HPDE6-E6E7 (cell line): ENCODE measurements around the gene GRB10.
"Not testable (repeated sequence)": the region's sequence is repeated elsewhere in the genome, so short reads cannot be mapped to it uniquely, and the experiment has no call there.

Experiments
- DNase-seq: peaks from one replicate; pipeline ENCODE4 v3.0.0; 2011; ENCODE audit warnings: missing footprints; ENCODE audit errors: extremely low spot score

GRB10 gene

GRCh38 chr7:50743893-50744292, 38.8 kb downstream of the GRB10 start:
- DNase-seq, result no peak

GRCh38 chr7:50743016-50743415, 39.7 kb downstream of the GRB10 start:
- DNase-seq, result no peak

- no peak for DNase-seq
These were observed 40.3 kb downstream of the GRB10 start for GRCh38 chr7:50742401-50742800.

GRCh38 chr7:50739744-50740435, 42.8 kb downstream of the GRB10 start:
- DNase-seq, result no peak

GRCh38 chr7:50738932-50739331, 43.8 kb downstream of the GRB10 start:
- no peak for DNase-seq

- DNase-seq, result not testable (repeated sequence)
These were observed 46.9 kb downstream of the GRB10 start for GRCh38 chr7:50735836-50736235.

GRCh38 chr7:50735333-50735732, 47.4 kb downstream of the GRB10 start:
- no peak for DNase-seq

GRCh38 chr7:50734246-50734645, 48.5 kb downstream of the GRB10 start:
- DNase-seq, result no peak

- peak; percentile 74 for DNase-seq
These were observed 49.1 kb downstream of the GRB10 start for GRCh38 chr7:50733552-50733951.

- DNase-seq, result no peak
These were observed 50.8 kb downstream of the GRB10 start for GRCh38 chr7:50731703-50732582.

- no peak for DNase-seq
These were observed 52.0 kb downstream of the GRB10 start for GRCh38 chr7:50730446-50731400.

GRCh38 chr7:50729962-50730361, 52.7 kb downstream of the GRB10 start:
- DNase-seq, result no peak

- DNase-seq, result no peak
These were observed 54.5 kb downstream of the GRB10 start for GRCh38 chr7:50728184-50728583.

GRCh38 chr7:50727711-50728110, 55.0 kb downstream of the GRB10 start:
- no peak for DNase-seq

GRCh38 chr7:50727072-50727471, 55.6 kb downstream of the GRB10 start:
- no peak for DNase-seq

- no peak for DNase-seq
These were observed 56.9 kb downstream of the GRB10 start for GRCh38 chr7:50725774-50726173.

GRCh38 chr7:50724526-50725520, 57.9 kb downstream of the GRB10 start:
- no peak for DNase-seq

- DNase-seq, result no peak
These were observed 58.8 kb downstream of the GRB10 start for GRCh38 chr7:50723888-50724287.

- DNase-seq, result no peak
These were observed 59.5 kb downstream of the GRB10 start for GRCh38 chr7:50723173-50723572.

GRCh38 chr7:50721661-50722259, 60.9 kb downstream of the GRB10 start:
- DNase-seq, result no peak
